ENCODE measurements around the gene UGT1A9. TPM values are rescaled to one million over a fixed set of nuclear protein-coding genes. Genes with fewer than 3 reads are reported as not detected.

UGT1A9 gene
- total and polyA plus RNA-seq, 4 donors: not detected

DNA sequence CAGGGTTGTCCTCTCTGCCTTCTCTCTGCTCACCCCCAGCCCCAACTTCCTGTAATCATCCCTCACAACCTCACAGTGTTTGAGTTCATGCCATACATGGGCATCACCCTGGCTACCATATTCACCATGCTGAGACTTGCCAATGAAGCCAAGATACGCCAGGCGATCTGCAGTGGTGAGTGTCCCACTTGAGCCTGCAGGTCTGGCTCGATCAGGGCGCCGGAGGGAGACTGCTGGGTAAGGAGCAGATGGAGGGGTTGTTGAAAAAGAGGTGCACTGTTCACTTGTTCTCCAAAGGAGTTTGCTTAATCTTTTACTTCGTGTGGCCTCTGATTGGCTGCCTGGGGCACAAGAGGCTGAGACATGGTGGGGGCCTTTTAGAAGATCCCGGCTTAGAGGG lies 121.0 kb downstream of the UGT1A9 start:
- no peak overlapping the region for H3K4me3 ChIP-seq
- H3K9ac ChIP-seq (ENCODE audit: insufficient read depth in 1 of 2, low read length in 2 of 2): no peak overlapping the region
- H3K27me3 ChIP-seq (ENCODE audit: control insufficient read depth in 3 of 3, insufficient read depth in 3 of 3, low read length in 2 of 3): no peaks in the 10 kb centered on the region
- H3K4me1 ChIP-seq (ENCODE audit: control insufficient read depth in 5 of 5, insufficient read depth in 5 of 5, low read length in 5 of 5): no peaks in the 10 kb centered on the region
- H3K36me3 ChIP-seq (ENCODE audit: control insufficient read depth in 4 of 4, insufficient read depth in 4 of 4, low read length in 4 of 4): no peaks in the 10 kb centered on the region
- ATAC-seq (ENCODE audit: insufficient read depth, low FRiP score) (no peak), DNase-seq (no peak)
- TF ChIP-seq, protein P1, sequence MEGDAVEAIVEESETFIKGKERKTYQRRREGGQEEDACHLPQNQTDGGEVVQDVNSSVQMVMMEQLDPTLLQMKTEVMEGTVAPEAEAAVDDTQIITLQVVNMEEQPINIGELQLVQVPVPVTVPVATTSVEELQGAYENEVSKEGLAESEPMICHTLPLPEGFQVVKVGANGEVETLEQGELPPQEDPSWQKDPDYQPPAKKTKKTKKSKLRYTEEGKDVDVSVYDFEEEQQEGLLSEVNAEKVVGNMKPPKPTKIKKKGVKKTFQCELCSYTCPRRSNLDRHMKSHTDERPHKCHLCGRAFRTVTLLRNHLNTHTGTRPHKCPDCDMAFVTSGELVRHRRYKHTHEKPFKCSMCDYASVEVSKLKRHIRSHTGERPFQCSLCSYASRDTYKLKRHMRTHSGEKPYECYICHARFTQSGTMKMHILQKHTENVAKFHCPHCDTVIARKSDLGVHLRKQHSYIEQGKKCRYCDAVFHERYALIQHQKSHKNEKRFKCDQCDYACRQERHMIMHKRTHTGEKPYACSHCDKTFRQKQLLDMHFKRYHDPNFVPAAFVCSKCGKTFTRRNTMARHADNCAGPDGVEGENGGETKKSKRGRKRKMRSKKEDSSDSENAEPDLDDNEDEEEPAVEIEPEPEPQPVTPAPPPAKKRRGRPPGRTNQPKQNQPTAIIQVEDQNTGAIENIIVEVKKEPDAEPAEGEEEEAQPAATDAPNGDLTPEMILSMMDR (IDR thresholded peaks at IDR 0.05; ENCODE audit: control extremely low read depth, extremely low read depth): no peak
- H3K27ac ChIP-seq (ENCODE audit: low read depth in 1 of 2, low read length in 1 of 2): no peak overlapping the region
- 83 to 89% methylated on average over 7 of the region's 7 CpGs for WGBS, 2 donors
- H3K9me3 ChIP-seq (ENCODE audit: control insufficient read depth in 4 of 4, insufficient read depth in 3 of 4, low read length in 3 of 4): no peaks in the 10 kb centered on the region

DNA sequence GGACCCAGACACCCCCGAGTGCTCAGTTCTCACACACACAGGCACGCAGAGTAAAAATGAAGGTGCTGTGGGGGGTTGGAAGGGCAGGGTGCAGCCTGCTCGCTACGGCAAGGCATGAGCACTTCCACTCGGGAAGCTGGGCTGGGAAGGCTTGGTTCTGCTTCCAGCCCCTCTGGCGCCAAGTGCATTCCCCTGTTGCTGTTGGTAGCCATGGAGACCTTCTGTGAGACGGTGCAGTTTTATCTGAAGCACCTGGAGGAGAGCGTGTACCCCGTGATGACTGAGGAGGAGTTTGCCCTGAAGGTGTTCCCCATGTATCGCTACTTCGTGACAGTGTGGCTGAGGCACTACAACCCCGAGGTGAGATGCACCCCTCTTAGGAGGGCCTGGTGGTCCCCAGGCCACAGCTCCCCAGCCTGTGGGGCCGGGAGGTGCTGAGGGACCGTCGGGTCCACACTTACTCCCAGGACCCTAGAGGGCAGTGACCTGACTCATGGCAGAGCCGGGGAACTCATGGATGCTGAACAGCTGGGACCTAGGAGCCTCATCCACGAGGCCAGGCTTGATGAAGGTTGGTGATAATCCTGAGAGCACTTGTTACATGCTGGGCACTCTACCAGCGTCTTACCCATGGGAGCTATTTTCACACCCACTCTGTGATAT lies 121.9 kb downstream of the UGT1A9 start:
- H3K4me1 ChIP-seq (ENCODE audit: control insufficient read depth in 5 of 5, insufficient read depth in 5 of 5, low read length in 5 of 5): no peaks in the 10 kb centered on the region
- H3K4me3 ChIP-seq: no peak overlapping the region
- no peaks in the 10 kb centered on the region for H3K36me3 ChIP-seq (ENCODE audit: control insufficient read depth in 4 of 4, insufficient read depth in 4 of 4, low read length in 4 of 4)
- no peaks in the 10 kb centered on the region for H3K9me3 ChIP-seq (ENCODE audit: control insufficient read depth in 4 of 4, insufficient read depth in 3 of 4, low read length in 3 of 4)
- H3K9ac ChIP-seq (ENCODE audit: insufficient read depth in 1 of 2, low read length in 2 of 2): no peak overlapping the region
- no peaks in the 10 kb centered on the region for H3K27me3 ChIP-seq (ENCODE audit: control insufficient read depth in 3 of 3, insufficient read depth in 3 of 3, low read length in 2 of 3)
- no peak overlapping the region for H3K27ac ChIP-seq (ENCODE audit: low read depth in 1 of 2, low read length in 1 of 2)
- DNase-seq (peak; percentile 20 to 59 (median 55)), ATAC-seq (ENCODE audit: insufficient read depth, low FRiP score) (no peak)
- TF ChIP-seq, protein P1 (IDR thresholded peaks at IDR 0.05; ENCODE audit: control extremely low read depth, extremely low read depth): no peak
- WGBS, 2 donors: 65 to 85% methylated on average over 18 of the region's 18 CpGs

DNA sequence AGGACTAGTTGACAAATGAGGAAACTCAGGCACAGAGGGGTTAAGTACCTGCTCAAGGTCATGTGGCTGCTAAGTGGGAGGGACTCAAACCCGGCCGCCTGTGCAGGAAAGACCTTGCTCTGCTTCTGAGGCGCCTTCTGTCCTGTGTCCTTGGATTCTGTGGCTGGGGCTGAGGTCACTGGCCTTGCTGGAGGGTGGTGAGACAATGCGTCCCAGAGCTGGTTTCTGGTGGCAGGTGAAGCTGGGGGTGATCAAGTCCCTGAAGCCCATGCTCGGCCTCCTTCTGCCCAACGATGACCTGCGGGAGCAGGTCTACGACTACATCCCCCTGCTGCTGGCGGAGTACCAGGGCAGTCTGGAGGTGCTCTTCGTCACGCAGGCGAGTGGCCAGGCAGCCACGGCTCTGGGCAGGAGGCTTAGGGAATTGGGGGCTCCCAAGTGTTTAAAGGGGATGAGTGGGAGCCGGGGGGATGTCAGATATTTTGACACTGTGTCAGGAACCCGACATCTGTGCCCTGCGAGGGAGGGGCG lies 122.5 kb downstream of the UGT1A9 start:
- Histone ChIP-seq H3K27ac (ENCODE audit: low read depth in 1 of 2, low read length in 1 of 2) (no peak overlapping the region), H3K36me3 (ENCODE audit: control insufficient read depth in 4 of 4, insufficient read depth in 4 of 4, low read length in 4 of 4) (no peaks in the 10 kb centered on the region), H3K9me3 (ENCODE audit: control insufficient read depth in 4 of 4, insufficient read depth in 3 of 4, low read length in 3 of 4) (no peaks in the 10 kb centered on the region), H3K4me1 (ENCODE audit: control insufficient read depth in 5 of 5, insufficient read depth in 5 of 5, low read length in 5 of 5) (no peaks in the 10 kb centered on the region), H3K27me3 (ENCODE audit: control insufficient read depth in 3 of 3, insufficient read depth in 3 of 3, low read length in 2 of 3) (no peaks in the 10 kb centered on the region), H3K9ac (ENCODE audit: insufficient read depth in 1 of 2, low read length in 2 of 2) (no peak overlapping the region), H3K4me3 (no peak overlapping the region)
- WGBS, 2 donors: 68 to 81% methylated on average over 17 of the region's 17 CpGs
- TF ChIP-seq, protein P1 (IDR thresholded peaks at IDR 0.05; ENCODE audit: control extremely low read depth, extremely low read depth): no peak
- no peak for ATAC-seq (ENCODE audit: insufficient read depth, low FRiP score)
- peak in 1 of 3 donors; percentile 33 for DNase-seq
